WTC11 (cell line): ENCODE data around the gene STXBP5. TPM values are rescaled to one million over a fixed set of nuclear protein-coding genes. Genes with fewer than 3 reads are reported as not detected.

Experiments
- ATAC-seq: fragments of 200-7000 bp; cut with Tn5 transposase; 2 replicates; pipeline ENCODE4 v1.10.0; 2021; ENCODE audit warnings: mild to moderate bottlenecking, moderate library complexity
- CTCF ChIA-PET: fragments of 300-600 bp; sonication (Branson Sonifier 250); formaldehyde crosslinking; loops from one replicate; lab custom pipeline; 2021; ENCODE audit warnings: antibody characterized with exemption; lab: Charles Lee
- POLR2A ChIA-PET: fragments of 350-600 bp; sonication (Branson Sonifier 250); formaldehyde crosslinking; loops from one replicate; lab custom pipeline; 2021; ENCODE audit warnings: antibody characterized with exemption; lab: Charles Lee
- DNase-seq: peaks from one replicate; pipeline ENCODE4 v3.0.0; 2021; ENCODE audit warnings: low spot score
- H3K27ac Mint-ChIP-seq: 2 replicates; pipeline ENCODE4 v1.8.0; 2021; ENCODE audit warnings: mixed read lengths
- H3K27me3 Mint-ChIP-seq: 2 replicates; pipeline ENCODE4 v1.8.0; 2021; ENCODE audit warnings: low read depth, mild to moderate bottlenecking, moderate library complexity, mixed read lengths
- H3K36me3 Mint-ChIP-seq: 2 replicates; pipeline ENCODE4 v1.8.0; 2021; ENCODE audit warnings: mixed read lengths
- H3K4me1 Mint-ChIP-seq: 2 replicates; pipeline ENCODE4 v1.8.0; 2022; ENCODE audit warnings: mixed read lengths
- H3K4me3 Mint-ChIP-seq: 2 replicates; pipeline ENCODE4 v1.8.0; 2021; ENCODE audit warnings: mild to moderate bottlenecking, moderate library complexity, mixed read lengths
- H3K9me3 Mint-ChIP-seq: 2 replicates; pipeline ENCODE4 v1.8.0; 2021; ENCODE audit warnings: mixed read lengths
- CBFB ChIP-seq: sonication (generic); formaldehyde crosslinking; IDR thresholded peaks from 2 replicates; pipeline ENCODE4 v1.8.1; 2022; ENCODE audit warnings: mild to moderate bottlenecking, low read depth, missing genetic modification reagents
- ESRRA ChIP-seq: sonication (generic); formaldehyde crosslinking; IDR thresholded peaks from 2 replicates; pipeline ENCODE4 v1.8.1; 2022; ENCODE audit warnings: mild to moderate bottlenecking, missing genetic modification reagents, borderline replicate concordance
- ETV6 ChIP-seq: sonication (generic); formaldehyde crosslinking; IDR thresholded peaks from 2 replicates; pipeline ENCODE4 v1.8.1; 2022; ENCODE audit warnings: mild to moderate bottlenecking, missing genetic modification reagents
- FOXK1 ChIP-seq: sonication (generic); formaldehyde crosslinking; IDR thresholded peaks from 2 replicates; pipeline ENCODE4 v1.8.0; 2022; ENCODE audit warnings: mild to moderate bottlenecking, moderate library complexity, missing genetic modification reagents
- GABPB1 ChIP-seq: sonication (generic); formaldehyde crosslinking; IDR thresholded peaks from 2 replicates; pipeline ENCODE4 v1.8.1; 2023; ENCODE audit warnings: mild to moderate bottlenecking, missing genetic modification reagents
- MXD4 ChIP-seq: fragments of 250-450 bp; sonication (Bioruptor Pico); IDR thresholded peaks from 2 replicates; pipeline ENCODE4 v1.8.0; 2021; ENCODE audit warnings: mild to moderate bottlenecking, moderate library complexity, borderline replicate concordance
- NR1H2 ChIP-seq: sonication (generic); formaldehyde crosslinking; IDR thresholded peaks from 2 replicates; pipeline ENCODE4 v1.9.0; 2021; ENCODE audit warnings: mild to moderate bottlenecking, moderate library complexity, missing genetic modification reagents
- NR2C2 ChIP-seq: sonication (generic); formaldehyde crosslinking; IDR thresholded peaks from 2 replicates; pipeline ENCODE4 v1.8.0; 2022; ENCODE audit warnings: mild to moderate bottlenecking, missing genetic modification reagents
- NR3C1 ChIP-seq: sonication (generic); formaldehyde crosslinking; conservative IDR thresholded peaks from 2 replicates; pipeline ENCODE4 v1.8.1; 2023; ENCODE audit warnings: low read depth, mild to moderate bottlenecking, missing genetic modification reagents
- TEAD1 ChIP-seq: sonication (generic); formaldehyde crosslinking; IDR thresholded peaks from 2 replicates; pipeline ENCODE4 v1.8.0; 2022; ENCODE audit warnings: mild to moderate bottlenecking, missing genetic modification reagents
- ZNF121 ChIP-seq: sonication (generic); formaldehyde crosslinking; IDR thresholded peaks from 2 replicates; pipeline ENCODE4 v1.8.0; 2023; ENCODE audit warnings: missing genetic modification reagents
- ZNF219 ChIP-seq: sonication (generic); formaldehyde crosslinking; IDR thresholded peaks from 2 replicates; pipeline ENCODE4 v1.8.0; 2023; ENCODE audit warnings: missing genetic modification reagents, mild to moderate bottlenecking, borderline replicate concordance
- ZNF317 ChIP-seq: sonication (generic); formaldehyde crosslinking; IDR thresholded peaks from 2 replicates; pipeline ENCODE4 v1.8.1; 2023; ENCODE audit warnings: low read depth, mild to moderate bottlenecking, moderate library complexity, missing genetic modification reagents, borderline replicate concordance
- ZNF396 ChIP-seq: fragments of 250-450 bp; sonication (Bioruptor Pico); IDR thresholded peaks from 2 replicates; pipeline ENCODE4 v1.8.0; 2021; ENCODE audit warnings: mild to moderate bottlenecking, moderate library complexity, borderline replicate concordance
- ZNF423 ChIP-seq: fragments of 250-450 bp; sonication (Bioruptor Pico); IDR thresholded peaks from 2 replicates; pipeline ENCODE4 v2.1.2; 2022; ENCODE audit warnings: mild to moderate bottlenecking, moderate library complexity
- total RNA-seq: library from RNA; stranded (reverse); gene quantifications from 3 replicates; pipeline ENCODE4 v1.2.3, GENCODE V29; 2021
- TF ChIP-seq, protein P1 (sequence below): sonication (generic); formaldehyde crosslinking; IDR thresholded peaks from 2 replicates; pipeline ENCODE4 v1.8.0; 2022; ENCODE audit warnings: mild to moderate bottlenecking, missing genetic modification reagents
- TF ChIP-seq, protein P2 (sequence below): fragments of 250-450 bp; sonication (Bioruptor Pico); IDR thresholded peaks from 2 replicates; pipeline ENCODE4 v1.9.0; 2021; ENCODE audit warnings: mild to moderate bottlenecking
- TF ChIP-seq, protein P3 (sequence below): fragments of 250-450 bp; sonication (Bioruptor Pico); IDR thresholded peaks from 2 replicates; pipeline ENCODE4 v1.9.0; 2021; ENCODE audit warnings: moderate library complexity, mild to moderate bottlenecking, inconsistent platforms, borderline replicate concordance
- TF ChIP-seq, protein P4 (sequence below): sonication (generic); formaldehyde crosslinking; IDR thresholded peaks from 2 replicates; pipeline ENCODE4 v1.8.1; 2023; ENCODE audit warnings: mild to moderate bottlenecking, missing genetic modification reagents, moderate library complexity
- TF ChIP-seq, protein P5 (sequence below): fragments of 250-450 bp; sonication (Bioruptor Pico); conservative IDR thresholded peaks from 2 replicates; pipeline ENCODE4 v1.9.0; 2021; ENCODE audit warnings: mild to moderate bottlenecking
- TF ChIP-seq, protein P6 (sequence below): fragments of 250-450 bp; sonication (Bioruptor Pico); IDR thresholded peaks from 2 replicates; pipeline ENCODE4 v1.8.0; 2021; ENCODE audit warnings: mild to moderate bottlenecking
- TF ChIP-seq, protein P7 (sequence below): sonication (generic); formaldehyde crosslinking; IDR thresholded peaks from 2 replicates; pipeline ENCODE4 v1.8.1; 2022; ENCODE audit warnings: low read depth, mild to moderate bottlenecking, moderate library complexity, missing genetic modification reagents, borderline replicate concordance
- TF ChIP-seq, protein P8 (sequence below): sonication (generic); formaldehyde crosslinking; IDR thresholded peaks from 2 replicates; pipeline ENCODE4 v1.8.0; 2022; ENCODE audit warnings: mild to moderate bottlenecking, missing genetic modification reagents
- TF ChIP-seq, protein P9 (sequence below): sonication (generic); formaldehyde crosslinking; IDR thresholded peaks from 2 replicates; pipeline ENCODE4 v1.8.0; 2022; ENCODE audit warnings: mild to moderate bottlenecking, missing genetic modification reagents

The STXBP5 gene
- total RNA-seq, 1 experiment from 2014 or later = 13.2 TPM

DNA sequence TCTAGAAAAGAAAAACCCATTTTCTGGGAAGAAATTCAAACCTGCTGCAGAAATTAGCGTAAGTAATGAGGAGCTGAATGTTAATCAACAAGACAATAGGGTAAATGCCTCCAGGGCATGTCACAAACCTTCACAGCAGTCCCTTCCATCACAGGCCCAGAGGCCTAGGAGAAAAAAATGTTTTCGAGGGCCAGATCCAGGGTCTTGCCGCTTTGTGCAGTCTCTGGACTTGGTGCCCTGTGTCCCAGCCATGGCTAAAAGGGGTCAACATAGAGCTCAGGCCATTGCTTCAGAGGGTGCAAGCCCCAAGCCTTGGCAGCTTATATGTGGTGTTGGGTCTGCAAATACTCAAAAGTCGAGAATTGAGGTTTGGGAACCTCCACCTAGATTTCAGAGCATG, 99.8 kb downstream of the STXBP5 start:
- Mint-ChIP-seq H3K4me3 (no peak overlapping the region), H3K27ac (no peak overlapping the region), H3K9me3 (peaks cover 64% of the 10 kb centered on the region), H3K27me3 (peaks cover 3% of the 10 kb centered on the region; the same call in 1 of the 2 replicates), H3K36me3 (peaks cover 54% of the 10 kb centered on the region), H3K4me1 (no peaks in the 10 kb centered on the region)
- ATAC-seq = no peak
- POLR2A ChIA-PET = no interaction called here
- TF ChIP-seq, protein P1, sequence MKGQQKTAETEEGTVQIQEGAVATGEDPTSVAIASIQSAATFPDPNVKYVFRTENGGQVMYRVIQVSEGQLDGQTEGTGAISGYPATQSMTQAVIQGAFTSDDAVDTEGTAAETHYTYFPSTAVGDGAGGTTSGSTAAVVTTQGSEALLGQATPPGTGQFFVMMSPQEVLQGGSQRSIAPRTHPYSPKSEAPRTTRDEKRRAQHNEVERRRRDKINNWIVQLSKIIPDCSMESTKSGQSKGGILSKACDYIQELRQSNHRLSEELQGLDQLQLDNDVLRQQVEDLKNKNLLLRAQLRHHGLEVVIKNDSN (CRISPR knock-in tag) = no peak
- TF ChIP-seq ESRRA (CRISPR knock-in tag) (no peak), ZNF396 (no peak), TEAD1 (CRISPR knock-in tag) (no peak), MXD4 (no peak), ZNF219 (CRISPR knock-in tag) (no peak), NR1H2 (CRISPR knock-in tag) (no peak), ZNF121 (CRISPR knock-in tag) (no peak), ZNF423 (CRISPR knock-in tag) (no peak)
- TF ChIP-seq, protein P2, sequence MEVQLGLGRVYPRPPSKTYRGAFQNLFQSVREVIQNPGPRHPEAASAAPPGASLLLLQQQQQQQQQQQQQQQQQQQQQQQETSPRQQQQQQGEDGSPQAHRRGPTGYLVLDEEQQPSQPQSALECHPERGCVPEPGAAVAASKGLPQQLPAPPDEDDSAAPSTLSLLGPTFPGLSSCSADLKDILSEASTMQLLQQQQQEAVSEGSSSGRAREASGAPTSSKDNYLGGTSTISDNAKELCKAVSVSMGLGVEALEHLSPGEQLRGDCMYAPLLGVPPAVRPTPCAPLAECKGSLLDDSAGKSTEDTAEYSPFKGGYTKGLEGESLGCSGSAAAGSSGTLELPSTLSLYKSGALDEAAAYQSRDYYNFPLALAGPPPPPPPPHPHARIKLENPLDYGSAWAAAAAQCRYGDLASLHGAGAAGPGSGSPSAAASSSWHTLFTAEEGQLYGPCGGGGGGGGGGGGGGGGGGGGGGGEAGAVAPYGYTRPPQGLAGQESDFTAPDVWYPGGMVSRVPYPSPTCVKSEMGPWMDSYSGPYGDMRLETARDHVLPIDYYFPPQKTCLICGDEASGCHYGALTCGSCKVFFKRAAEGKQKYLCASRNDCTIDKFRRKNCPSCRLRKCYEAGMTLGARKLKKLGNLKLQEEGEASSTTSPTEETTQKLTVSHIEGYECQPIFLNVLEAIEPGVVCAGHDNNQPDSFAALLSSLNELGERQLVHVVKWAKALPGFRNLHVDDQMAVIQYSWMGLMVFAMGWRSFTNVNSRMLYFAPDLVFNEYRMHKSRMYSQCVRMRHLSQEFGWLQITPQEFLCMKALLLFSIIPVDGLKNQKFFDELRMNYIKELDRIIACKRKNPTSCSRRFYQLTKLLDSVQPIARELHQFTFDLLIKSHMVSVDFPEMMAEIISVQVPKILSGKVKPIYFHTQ = no peak
- TF ChIP-seq, protein P3, sequence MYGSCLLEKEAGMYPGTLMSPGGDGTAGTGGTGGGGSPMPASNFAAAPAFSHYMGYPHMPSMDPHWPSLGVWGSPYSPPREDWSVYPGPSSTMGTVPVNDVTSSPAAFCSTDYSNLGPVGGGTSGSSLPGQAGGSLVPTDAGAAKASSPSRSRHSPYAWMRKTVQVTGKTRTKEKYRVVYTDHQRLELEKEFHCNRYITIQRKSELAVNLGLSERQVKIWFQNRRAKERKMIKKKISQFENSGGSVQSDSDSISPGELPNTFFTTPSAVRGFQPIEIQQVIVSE (CRISPR knock-in tag) = no peak
- TF ChIP-seq, protein P4, sequence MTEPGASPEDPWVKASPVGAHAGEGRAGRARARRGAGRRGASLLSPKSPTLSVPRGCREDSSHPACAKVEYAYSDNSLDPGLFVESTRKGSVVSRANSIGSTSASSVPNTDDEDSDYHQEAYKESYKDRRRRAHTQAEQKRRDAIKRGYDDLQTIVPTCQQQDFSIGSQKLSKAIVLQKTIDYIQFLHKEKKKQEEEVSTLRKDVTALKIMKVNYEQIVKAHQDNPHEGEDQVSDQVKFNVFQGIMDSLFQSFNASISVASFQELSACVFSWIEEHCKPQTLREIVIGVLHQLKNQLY (CRISPR knock-in tag) = no peak
- TF ChIP-seq, all 79 proteins: peak for 0
- no peak for DNase-seq
- CTCF ChIA-PET = no interaction called here

DNA sequence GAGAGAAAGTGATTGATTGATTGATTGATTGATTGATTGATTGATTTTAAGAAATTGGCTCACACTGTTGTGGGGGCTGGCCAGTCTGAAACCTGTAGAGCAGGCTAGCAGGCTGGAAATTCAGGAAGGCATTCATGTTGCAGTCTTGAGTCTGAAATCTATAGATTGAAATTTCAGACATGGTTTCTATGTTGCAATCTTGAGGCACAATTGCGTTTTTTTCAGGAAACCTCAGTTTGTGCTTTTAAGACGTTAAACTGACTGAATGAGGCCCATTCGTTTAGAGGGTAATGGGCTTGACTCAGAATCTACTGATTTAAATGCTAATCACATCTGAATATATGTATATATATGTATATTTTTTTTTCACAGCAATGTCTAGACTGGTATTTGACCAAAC, 106.3 kb downstream of the STXBP5 start:
- H3K4me1 Mint-ChIP-seq = peaks cover 20% of the 10 kb centered on the region
- ChIA-PET POLR2A (no interaction called here), CTCF (no interaction called here)
- no peak for TF ChIP-seq NR3C1 (CRISPR knock-in tag)
- TF ChIP-seq, protein P5, sequence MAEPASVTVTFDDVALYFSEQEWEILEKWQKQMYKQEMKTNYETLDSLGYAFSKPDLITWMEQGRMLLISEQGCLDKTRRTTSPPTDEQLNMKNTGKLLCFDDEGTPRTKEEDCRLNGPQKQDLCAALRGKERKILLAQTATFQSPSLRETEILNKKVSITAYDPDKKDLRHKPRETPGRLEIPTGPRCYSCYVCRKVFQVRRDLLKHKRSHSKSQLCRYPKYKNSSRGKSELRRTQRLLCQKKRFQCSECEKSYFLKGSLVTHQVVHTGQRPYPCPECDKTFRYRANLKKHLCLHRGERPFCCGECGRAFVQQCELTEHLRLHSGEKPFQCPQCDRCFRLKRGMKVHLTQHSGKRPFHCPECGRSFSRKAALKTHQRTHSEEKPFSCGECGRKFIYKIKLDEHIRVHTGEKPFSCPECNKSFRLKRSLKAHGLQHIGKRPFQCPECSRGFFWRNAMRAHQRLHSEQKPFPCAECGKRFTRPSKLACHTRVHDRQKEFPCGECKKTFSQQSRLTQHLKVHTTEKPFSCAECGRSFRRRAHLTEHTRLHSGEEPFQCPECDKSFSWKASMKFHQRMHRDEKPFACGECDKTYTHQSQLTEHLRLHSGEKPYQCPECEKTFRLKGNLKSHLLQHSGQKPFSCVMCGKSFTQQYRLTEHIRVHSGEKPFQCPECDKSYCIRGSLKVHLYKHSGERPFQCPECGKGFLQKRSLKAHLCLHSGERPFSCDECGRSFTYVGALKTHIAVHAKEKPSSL (CRISPR knock-in tag) = no peak
- no peak for TF ChIP-seq FOXK1 (CRISPR knock-in tag)
- TF ChIP-seq, protein P6, sequence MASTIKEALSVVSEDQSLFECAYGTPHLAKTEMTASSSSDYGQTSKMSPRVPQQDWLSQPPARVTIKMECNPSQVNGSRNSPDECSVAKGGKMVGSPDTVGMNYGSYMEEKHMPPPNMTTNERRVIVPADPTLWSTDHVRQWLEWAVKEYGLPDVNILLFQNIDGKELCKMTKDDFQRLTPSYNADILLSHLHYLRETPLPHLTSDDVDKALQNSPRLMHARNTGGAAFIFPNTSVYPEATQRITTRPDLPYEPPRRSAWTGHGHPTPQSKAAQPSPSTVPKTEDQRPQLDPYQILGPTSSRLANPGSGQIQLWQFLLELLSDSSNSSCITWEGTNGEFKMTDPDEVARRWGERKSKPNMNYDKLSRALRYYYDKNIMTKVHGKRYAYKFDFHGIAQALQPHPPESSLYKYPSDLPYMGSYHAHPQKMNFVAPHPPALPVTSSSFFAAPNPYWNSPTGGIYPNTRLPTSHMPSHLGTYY = no peak
- TF ChIP-seq ZNF317 (CRISPR knock-in tag) = no peak
- TF ChIP-seq, protein P7, sequence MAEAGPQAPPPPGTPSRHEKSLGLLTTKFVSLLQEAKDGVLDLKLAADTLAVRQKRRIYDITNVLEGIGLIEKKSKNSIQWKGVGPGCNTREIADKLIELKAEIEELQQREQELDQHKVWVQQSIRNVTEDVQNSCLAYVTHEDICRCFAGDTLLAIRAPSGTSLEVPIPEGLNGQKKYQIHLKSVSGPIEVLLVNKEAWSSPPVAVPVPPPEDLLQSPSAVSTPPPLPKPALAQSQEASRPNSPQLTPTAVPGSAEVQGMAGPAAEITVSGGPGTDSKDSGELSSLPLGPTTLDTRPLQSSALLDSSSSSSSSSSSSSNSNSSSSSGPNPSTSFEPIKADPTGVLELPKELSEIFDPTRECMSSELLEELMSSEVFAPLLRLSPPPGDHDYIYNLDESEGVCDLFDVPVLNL = no peak
- TF ChIP-seq, protein P8, sequence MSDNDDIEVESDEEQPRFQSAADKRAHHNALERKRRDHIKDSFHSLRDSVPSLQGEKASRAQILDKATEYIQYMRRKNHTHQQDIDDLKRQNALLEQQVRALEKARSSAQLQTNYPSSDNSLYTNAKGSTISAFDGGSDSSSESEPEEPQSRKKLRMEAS (CRISPR knock-in tag) = no peak
- no peak for TF ChIP-seq NR2C2 (CRISPR knock-in tag)
- no peak for TF ChIP-seq ETV6 (CRISPR knock-in tag)
- TF ChIP-seq GABPB1 (CRISPR knock-in tag) = no peak
- TF ChIP-seq, protein P9, sequence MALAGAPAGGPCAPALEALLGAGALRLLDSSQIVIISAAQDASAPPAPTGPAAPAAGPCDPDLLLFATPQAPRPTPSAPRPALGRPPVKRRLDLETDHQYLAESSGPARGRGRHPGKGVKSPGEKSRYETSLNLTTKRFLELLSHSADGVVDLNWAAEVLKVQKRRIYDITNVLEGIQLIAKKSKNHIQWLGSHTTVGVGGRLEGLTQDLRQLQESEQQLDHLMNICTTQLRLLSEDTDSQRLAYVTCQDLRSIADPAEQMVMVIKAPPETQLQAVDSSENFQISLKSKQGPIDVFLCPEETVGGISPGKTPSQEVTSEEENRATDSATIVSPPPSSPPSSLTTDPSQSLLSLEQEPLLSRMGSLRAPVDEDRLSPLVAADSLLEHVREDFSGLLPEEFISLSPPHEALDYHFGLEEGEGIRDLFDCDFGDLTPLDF (CRISPR knock-in tag) = no peak
- TF ChIP-seq CBFB (CRISPR knock-in tag) = no peak
- H3K4me3 Mint-ChIP-seq = no peak overlapping the region
- DNase-seq (no peak), ATAC-seq (no peak)
- H3K27me3 Mint-ChIP-seq = no peaks in the 10 kb centered on the region
- no peak overlapping the region; the same call in 1 of the 2 replicates for H3K27ac Mint-ChIP-seq
- H3K9me3 Mint-ChIP-seq = peaks cover 3% of the 10 kb centered on the region; the same call in 1 of the 2 replicates
- peaks cover 3% of the 10 kb centered on the region; the same call in 1 of the 2 replicates for H3K36me3 Mint-ChIP-seq
